Common myeloid progenitor, CD34-positive (primary cell): ENCODE measurements around the gene ADAT3.
A peak's percentile ranks its signal among the peaks of the same experiment; 100 is the strongest.

Source experiments
- CTCF ChIA-PET: fragments of 350-600 bp; sonication (Branson Sonifier 250); formaldehyde crosslinking; loops from one replicate; lab custom pipeline; 2021; ENCODE audit warnings: antibody characterized with exemption; lab: Charles Lee
- POLR2A ChIA-PET: fragments of 350-600 bp; sonication (Branson Sonifier 250); formaldehyde crosslinking; loops from one replicate; lab custom pipeline; 2021; ENCODE audit warnings: antibody characterized with exemption; lab: Charles Lee
- DNase-seq, 3 donors: peaks; one replicate each; pipeline versions ENCODE4 v3.0.0 to v3.0.0-alpha.2; 2013
- H3K27ac ChIP-seq, 2 experiments: 1 replicate in 1 of 2; 2 replicates in 1 of 2; pipeline ENCODE4 v1.7.0; 2013; ENCODE audit warnings: inconsistent platforms in 2 of 2, low read length in 2 of 2, mild to moderate bottlenecking in 2 of 2, low read depth in 1 of 2, moderate library complexity in 1 of 2; ENCODE audit not compliant: severe bottlenecking in 2 of 2, insufficient read depth in 1 of 2, poor library complexity in 1 of 2
- H3K27me3 ChIP-seq, 5 experiments: replicated peaks in 2 of 5; 1 replicate in 3 of 5; 2 replicates in 2 of 5; pipeline versions ENCODE4 v1.6.1 to v1.7.0; 2013; ENCODE audit warnings: low read length in 4 of 5, mild to moderate bottlenecking in 2 of 5, moderate library complexity in 2 of 5, inconsistent platforms in 1 of 5; ENCODE audit not compliant: insufficient read depth in 5 of 5, control insufficient read depth in 4 of 5
- H3K36me3 ChIP-seq, 4 experiments: 1 replicate in 2 of 4; 2 replicates in 2 of 4; pipeline versions ENCODE4 v1.6.1 to v1.7.0; 2013; ENCODE audit warnings: low read length in 3 of 4, control low read depth in 1 of 4, mild to moderate bottlenecking in 1 of 4; ENCODE audit not compliant: control insufficient read depth in 4 of 4, insufficient read depth in 4 of 4
- H3K4me1 ChIP-seq, 4 experiments: 1 replicate in 3 of 4; 2 replicates in 1 of 4; pipeline versions ENCODE4 v1.6.1 to v1.7.1; 2013; ENCODE audit warnings: low read length in 3 of 4, mild to moderate bottlenecking in 3 of 4, control low read depth in 1 of 4, inconsistent platforms in 1 of 4, moderate library complexity in 1 of 4; ENCODE audit not compliant: control insufficient read depth in 4 of 4, insufficient read depth in 4 of 4; ENCODE audit errors: control extremely low read depth in 1 of 4
- H3K4me3 ChIP-seq, 7 experiments: 1 replicate in 4 of 7; 2 replicates in 3 of 7; pipeline versions ENCODE4 v1.5.1 to v1.7.0; 2013; ENCODE audit warnings: mild to moderate bottlenecking in 7 of 7, low read length in 6 of 7, moderate library complexity in 6 of 7, inconsistent platforms in 2 of 7, low read depth in 2 of 7, control low read depth in 1 of 7; ENCODE audit not compliant: insufficient read depth in 4 of 7, control insufficient read depth in 1 of 7; ENCODE audit errors: extremely low read depth in 1 of 7
- H3K9me3 ChIP-seq, 5 experiments: 1 replicate in 4 of 5; 2 replicates in 1 of 5; pipeline versions ENCODE4 v1.6.1 to v1.7.1; 2013; ENCODE audit warnings: low read length in 4 of 5, mild to moderate bottlenecking in 2 of 5, inconsistent platforms in 1 of 5, low read depth in 1 of 5, moderate library complexity in 1 of 5; ENCODE audit not compliant: control insufficient read depth in 4 of 5, insufficient read depth in 2 of 5; ENCODE audit errors: control extremely low read depth in 1 of 5
- WGBS: methylation state at CpG from one replicate; pipeline ENCODE4 v1.1.5; 2013; ENCODE audit not compliant: insufficient coverage; 5-methylcytosine and 5-hydroxymethylcytosine counted together

Gene ADAT3

DNA sequence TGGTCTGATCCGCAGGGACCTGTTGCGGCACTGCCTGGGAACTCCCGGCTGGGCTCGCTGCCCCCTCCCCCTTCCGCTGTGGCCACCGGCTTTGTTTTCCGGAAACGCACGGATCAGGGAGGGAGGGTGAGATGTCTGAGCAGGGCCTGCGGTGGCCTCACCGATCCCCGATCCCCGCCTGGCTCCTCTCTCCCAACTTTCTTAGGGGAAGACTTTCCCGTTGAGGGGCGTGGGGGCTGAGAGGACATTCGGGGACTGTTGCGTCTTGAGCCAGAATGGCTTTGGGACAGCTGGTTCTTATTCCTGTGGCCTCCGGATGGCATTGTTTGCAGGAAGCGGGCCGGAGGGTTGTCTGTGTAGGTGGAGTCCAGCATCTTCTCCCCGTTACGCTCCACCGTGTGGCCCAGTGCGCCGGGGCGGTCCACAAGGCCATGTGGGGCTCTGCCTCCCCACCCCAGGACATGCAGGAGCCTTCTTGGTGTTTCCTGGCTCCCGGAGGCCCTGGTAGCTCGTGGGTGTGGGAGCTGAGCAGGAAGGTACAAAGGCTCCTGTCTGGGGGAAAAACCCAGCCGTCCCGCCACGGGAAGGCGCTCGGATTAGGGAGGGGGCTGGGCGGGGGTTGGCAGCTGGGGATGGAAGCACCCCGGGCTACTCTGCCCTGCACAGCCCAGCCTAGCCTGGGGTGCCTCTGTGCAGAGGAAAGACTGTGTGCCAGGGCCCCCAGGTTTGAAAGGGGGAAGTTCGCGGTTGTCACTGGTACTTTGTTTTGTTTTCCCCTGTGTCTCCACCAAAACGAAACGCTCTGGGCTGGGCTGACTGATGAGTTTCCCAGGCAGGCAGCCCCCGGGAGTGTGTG is 37.1 kb downstream of the ADAT3 start:
- no peaks in the 10 kb centered on the region for H3K9me3 ChIP-seq
- WGBS = 0% methylated on average over 21 of the region's 40 CpGs
- CTCF ChIA-PET = interaction anchor here (0.8 to 1.6 kb wide), 2 partner anchors 12 to 28 kb away, joined by 3 to 7 read pairs; no protein-coding TSS in a partner anchor
- H3K4me1 ChIP-seq = peaks cover 5 to 50% (median 40%) of the 10 kb centered on the region in 4 experiments
- H3K27me3 ChIP-seq = no peaks in the 10 kb centered on the region
- peak overlapping the region; percentile 73 to 95 (median 82) for H3K4me3 ChIP-seq
- peaks cover 0 to 4% (median under 1%) of the 10 kb centered on the region in 4 experiments for H3K36me3 ChIP-seq
- POLR2A ChIA-PET = interaction anchor here (0.6 to 1.6 kb wide), 10 partner anchors 12 to 788 kb away, joined by 3 to 6 read pairs (median 3); partner anchors contain the start of genes ADAT3 and SCAMP4
- H3K27ac ChIP-seq = peak overlapping the region; percentile 83 to 91
- peak; percentile 70 to 88 (median 88) for DNase-seq

DNA sequence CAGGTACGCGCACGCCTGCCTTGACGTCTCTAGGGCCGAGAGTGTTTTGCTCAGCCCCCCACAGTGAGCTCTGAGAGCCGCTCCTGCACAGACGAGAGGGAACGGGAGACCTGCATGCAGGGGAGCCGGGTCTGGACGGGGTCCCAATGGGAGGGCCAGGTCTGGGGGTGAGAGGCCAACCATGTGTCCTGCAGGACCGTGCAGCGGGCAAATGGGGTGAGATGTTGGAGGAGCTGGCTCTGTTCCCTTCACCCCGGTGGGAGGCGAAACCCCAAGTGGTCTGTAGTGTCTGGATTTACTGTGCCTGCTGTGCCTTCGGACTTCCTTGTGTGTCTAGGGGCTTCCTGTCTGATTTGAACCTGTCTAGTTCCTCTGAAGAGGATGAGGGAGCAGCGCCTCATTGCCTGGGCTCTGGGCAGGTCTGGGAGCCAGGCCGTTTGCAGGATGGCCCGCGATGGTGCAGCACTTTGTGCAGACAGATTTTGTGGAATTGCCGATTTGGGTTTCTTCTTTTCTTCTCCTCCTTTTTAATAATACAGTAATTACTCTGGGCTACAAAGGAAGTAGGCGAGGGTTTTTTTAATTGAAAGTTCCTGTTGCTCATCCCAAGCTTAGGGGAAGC is 37.8 kb downstream of the ADAT3 start:
- WGBS = under 1% methylated on average over 17 of the region's 21 CpGs
- H3K27ac ChIP-seq = peak overlapping the region; percentile 50 to 91

DNA sequence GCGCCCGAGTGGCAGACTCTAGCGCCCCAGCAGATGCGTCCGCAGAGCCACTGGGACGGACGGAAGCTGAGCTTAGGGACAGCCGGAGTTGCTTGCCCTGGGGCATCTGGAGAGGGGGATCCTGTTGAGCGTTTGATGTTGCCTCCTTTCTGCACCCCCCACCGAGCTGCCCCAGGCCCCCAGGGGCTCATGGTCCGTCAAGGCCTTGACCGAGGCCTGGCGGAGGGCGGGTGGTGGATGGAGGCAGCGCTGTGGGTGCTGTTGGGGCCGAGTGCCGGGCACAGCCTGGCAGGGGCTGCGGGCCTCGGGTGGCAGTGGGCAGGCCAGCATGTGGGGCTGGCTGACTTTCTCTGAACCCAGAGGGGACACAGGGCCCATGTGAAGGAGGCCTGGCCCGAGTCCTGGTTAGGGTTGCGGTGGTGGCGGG is 38.5 kb downstream of the ADAT3 start:
- Histone ChIP-seq H3K27ac (peak overlapping the region in 1 of 2 experiments; percentile 91), H3K27me3 (no peaks in the 10 kb centered on the region), H3K36me3 (peaks cover 0 to 9% (median under 1%) of the 10 kb centered on the region in 4 experiments), H3K9me3 (no peaks in the 10 kb centered on the region), H3K4me1 (peaks cover 5 to 60% (median 48%) of the 10 kb centered on the region in 4 experiments), H3K4me3 (peak overlapping the region in 5 of 7 experiments; percentile 73 to 95 (median 82))
- POLR2A ChIA-PET = interaction anchor here (0.6 to 0.7 kb wide), 2 partner anchors 13 to 78 kb away, joined by 3 to 5 read pairs; no protein-coding TSS in a partner anchor
- 83% methylated on average over 17 of the region's 22 CpGs for WGBS
- DNase-seq = peak in 1 of 3 donors; percentile 6
- CTCF ChIA-PET = interaction anchor here (1.6 kb wide), 1 partner anchor 10 kb away, joined by 7 read pairs; no protein-coding TSS in a partner anchor

More for the DNA sequence above, 37.8 kb downstream of the ADAT3 start:
- Histone ChIP-seq H3K4me3 (peak overlapping the region; percentile 73 to 95 (median 82)), H3K27me3 (no peaks in the 10 kb centered on the region), H3K9me3 (no peaks in the 10 kb centered on the region), H3K36me3 (peaks cover 0 to 8% (median under 1%) of the 10 kb centered on the region in 4 experiments), H3K4me1 (peaks cover 5 to 56% (median 45%) of the 10 kb centered on the region in 4 experiments)
- peak in 2 of 3 donors; percentile 20 to 28 for DNase-seq
- CTCF ChIA-PET = interaction anchor here (0.8 to 1.6 kb wide), 2 partner anchors 11 to 27 kb away, joined by 3 to 7 read pairs; no protein-coding TSS in a partner anchor
- POLR2A ChIA-PET = interaction anchor here (0.6 to 1.6 kb wide), 3 partner anchors 12 to 619 kb away, joined by 3 to 5 read pairs (median 3); no protein-coding TSS in a partner anchor

DNA sequence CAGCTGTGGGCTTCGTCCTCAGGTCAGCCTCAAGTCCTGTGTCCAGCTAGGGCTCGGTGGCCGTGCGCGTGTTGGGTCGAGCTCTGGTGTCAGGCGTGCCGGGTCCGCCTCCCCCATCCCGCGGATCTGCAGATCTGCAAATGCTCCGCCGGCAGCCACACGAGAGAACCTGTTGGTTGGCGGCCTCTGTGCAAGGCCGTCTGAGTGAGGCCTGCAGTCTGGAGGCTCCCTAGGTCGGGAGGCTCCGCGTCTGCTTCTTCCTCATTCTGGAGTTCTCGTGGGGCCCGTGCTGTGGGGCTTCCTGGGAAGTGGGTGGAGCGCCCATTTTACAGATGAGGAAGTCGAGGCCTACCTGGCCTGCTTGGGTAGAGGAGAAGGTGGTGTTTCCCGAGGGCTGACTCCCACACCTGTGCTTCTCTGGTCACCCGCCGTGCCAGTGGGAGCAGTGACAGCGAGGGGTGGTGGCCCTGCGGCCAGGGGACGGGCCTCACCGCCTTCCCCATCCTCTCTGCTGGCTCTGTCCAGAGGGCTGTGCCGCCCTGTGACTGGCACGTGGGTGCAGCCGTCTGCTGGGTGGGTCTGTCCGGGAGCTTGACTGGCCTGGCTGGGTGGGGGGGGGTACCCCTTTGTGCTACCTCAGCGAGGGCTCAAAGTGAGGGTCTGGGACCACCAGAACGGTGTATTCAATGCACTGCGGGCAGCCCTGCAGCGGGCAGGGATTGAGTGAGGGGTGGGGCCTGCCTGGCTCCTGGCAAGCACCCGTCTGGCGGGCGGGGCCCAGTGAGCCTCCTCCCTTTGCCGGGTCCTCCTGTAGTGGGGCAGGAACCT is 39.1 kb downstream of the ADAT3 start:
- 85% methylated on average over 30 of the region's 42 CpGs for WGBS
- peaks cover 5 to 67% (median 53%) of the 10 kb centered on the region in 4 experiments for H3K4me1 ChIP-seq
- peaks cover 0 to 15% (median 1%) of the 10 kb centered on the region in 4 experiments for H3K36me3 ChIP-seq
- H3K27ac ChIP-seq = peak overlapping the region in 1 of 2 experiments; percentile 91
- DNase-seq = peak in 2 of 3 donors; percentile 38 to 42
- peak overlapping the region in 4 of 7 experiments; percentile 26 to 95 (median 80) for H3K4me3 ChIP-seq
- no peaks in the 10 kb centered on the region for H3K27me3 ChIP-seq
- ChIA-PET POLR2A (interaction anchor here (0.6 kb wide), 1 partner anchor 78 kb away, joined by 3 read pairs; no protein-coding TSS in a partner anchor), CTCF (interaction anchor here (1.3 to 1.4 kb wide), 2 partner anchors 15 to 17 kb away, joined by 4 to 5 read pairs; no protein-coding TSS in a partner anchor)
- no peaks in the 10 kb centered on the region for H3K9me3 ChIP-seq

DNA sequence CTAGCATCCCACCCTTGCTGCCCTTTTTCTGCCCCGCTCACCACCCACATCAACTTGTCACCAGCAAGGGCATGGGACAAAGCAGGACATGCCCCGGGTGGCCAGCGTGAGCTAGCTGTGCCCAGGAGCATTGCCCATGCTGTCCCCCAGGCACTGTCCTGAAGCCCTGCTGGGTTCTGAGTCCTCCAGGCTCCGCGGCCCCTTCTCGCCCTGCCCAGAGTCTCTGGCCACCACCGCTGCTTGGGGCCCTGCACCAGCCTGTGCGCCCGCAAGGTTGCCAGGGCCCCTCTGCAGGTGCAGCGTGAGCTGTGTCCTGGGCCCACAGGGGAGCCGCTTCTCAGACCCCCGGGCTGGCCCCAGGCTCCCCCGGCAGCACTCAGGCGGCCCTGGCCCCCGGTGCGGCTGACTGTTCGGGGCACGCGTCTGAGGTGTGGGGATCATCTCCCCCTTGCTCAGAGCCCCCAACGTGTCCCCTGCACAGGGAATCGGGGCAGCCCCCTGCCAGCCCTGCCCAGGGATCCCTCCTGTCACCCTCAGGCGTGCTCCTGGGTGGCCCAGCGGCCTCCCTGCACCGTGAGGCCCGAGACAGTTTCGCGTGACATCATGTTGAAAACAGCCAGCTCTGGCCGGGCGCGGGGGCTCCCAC is 39.8 kb downstream of the ADAT3 start:
- ChIA-PET CTCF (interaction anchor here (1.1 to 1.4 kb wide), 4 partner anchors 14 to 46 kb away, joined by 4 to 5 read pairs (median 4); no protein-coding TSS in a partner anchor), POLR2A (no interaction called here)
- WGBS = 95% methylated on average over 20 of the region's 30 CpGs
- Histone ChIP-seq H3K9me3 (no peaks in the 10 kb centered on the region), H3K27ac (no peak overlapping the region), H3K4me3 (no peak overlapping the region), H3K4me1 (peaks cover 5 to 63% (median 47%) of the 10 kb centered on the region in 4 experiments), H3K36me3 (peaks cover 0 to 21% (median 4%) of the 10 kb centered on the region in 4 experiments), H3K27me3 (no peaks in the 10 kb centered on the region)
- DNase-seq = no peak
